GM10847 (cell line): ENCODE measurements around the gene CITED1.

Experiments
- POLR2A ChIP-seq: IDR thresholded peaks from 2 replicates; pipeline ENCODE4 v1.6.1; 2011; ENCODE audit not compliant: insufficient read length; ENCODE audit errors: extremely low read depth

Gene CITED1

DNA sequence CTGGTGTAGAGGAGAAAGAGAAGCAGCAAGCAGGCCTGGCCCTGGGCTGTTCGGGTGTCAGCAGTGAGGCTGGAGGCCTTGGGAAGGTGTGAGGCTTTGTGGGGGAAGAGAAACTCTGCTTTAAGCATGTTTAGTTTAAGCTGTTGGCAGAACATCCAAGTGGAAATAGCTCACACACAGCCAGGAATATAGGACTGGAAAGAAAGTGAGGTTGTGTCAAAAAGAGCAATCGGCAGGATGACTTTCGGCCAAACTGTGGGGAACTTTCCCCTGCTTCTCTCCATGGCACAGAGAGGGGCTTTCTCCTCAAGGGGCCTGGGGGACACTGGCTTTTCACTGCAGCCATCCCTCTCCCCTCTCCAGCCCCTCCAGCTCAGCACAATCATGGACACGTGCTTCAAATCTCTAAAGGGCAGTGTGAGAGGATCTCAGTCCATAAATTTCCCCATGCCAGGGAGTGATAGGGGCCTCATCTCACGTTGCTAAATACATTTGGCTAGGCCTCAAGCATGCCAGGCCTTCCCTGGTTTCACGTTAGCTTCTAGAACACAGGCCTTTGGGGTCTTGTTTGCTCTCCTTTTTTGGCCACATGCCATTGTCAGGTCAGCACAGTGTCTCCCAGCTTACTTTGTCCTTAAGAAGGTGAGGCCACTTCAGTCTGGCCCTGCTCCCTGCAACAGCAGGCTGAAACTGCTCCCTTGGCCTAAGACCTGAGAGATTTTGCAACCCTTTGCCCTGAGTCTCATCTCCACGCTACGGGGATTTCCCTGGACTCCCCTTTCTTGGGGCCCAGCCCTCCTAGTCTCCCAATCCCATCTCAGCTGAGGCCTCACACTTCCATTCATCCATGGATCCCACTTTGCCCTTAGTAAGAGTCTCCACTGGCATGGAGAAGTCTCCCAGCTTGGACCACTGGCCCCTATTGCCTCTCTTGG is 8.3 kb upstream of the CITED1 start:
- TF ChIP-seq POLR2A, result no peak

DNA sequence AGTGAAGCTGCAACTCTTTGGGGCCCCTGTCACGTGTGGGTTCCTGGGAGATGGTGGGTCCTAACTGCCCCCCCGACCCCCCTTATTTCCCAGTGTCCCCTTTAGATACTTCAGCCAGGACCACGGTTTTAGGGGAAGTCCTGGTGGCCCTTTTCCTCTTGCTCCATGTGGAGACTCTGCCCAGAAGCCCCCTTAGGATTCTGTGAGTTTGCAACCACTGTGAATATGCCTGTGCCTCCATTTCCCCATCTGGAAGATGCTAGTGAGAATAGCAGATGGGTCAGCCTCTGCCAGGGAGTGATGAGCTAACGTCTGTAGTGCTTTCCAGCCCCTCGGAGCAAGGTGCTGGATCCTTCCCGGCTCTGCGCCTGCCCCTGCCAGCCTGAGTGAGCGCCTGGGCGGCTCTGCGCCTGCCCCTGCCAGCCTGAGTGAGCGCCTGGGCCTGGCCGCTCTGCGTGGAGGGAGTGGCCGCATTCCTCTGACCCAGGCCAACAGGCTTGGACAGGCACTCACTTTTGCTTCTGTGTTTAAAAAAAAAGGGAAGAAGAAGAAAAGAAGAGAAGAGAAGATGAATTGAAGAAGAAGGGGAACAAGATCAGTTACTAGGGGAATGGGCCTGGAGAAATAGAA is 6.7 kb upstream of the CITED1 start:
- no peak for TF ChIP-seq POLR2A

DNA sequence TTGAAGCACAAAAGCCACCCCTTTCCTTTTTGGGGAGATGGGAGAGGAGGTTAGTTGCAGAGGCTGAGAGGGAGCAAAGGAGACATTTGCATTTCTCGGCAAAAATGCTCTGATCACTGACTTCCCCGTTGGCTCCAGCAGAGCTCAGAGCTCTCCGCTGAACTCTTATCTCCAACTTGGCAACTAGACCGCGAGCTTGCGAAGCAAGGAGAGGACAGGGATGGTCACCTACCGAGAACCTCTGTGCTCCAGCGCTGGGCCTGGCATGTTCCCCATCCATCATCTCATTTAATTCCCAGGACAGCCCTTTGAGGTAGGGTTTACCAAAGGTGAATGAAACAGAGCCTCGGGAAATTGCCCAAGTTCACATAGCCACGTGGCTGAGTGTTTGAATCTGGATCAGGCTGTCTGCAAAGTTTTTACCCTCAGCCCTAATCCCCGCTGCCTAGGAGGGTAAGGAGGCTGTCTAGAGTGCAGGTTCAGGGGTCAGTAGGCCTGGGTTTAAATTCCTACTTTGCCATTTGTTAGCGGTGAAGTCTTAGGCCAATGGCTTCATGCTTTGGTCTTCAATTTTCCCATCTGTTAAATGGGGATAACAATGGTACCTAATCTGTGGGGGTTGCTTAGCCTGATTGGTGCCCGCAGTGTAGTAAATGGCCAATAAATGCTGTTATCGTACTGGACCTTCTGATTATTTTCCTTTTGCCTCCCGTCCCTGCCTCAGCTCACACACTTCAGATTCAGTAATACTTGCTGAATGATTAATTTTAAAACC is 3.8 kb upstream of the CITED1 start:
- no peak for TF ChIP-seq POLR2A

DNA sequence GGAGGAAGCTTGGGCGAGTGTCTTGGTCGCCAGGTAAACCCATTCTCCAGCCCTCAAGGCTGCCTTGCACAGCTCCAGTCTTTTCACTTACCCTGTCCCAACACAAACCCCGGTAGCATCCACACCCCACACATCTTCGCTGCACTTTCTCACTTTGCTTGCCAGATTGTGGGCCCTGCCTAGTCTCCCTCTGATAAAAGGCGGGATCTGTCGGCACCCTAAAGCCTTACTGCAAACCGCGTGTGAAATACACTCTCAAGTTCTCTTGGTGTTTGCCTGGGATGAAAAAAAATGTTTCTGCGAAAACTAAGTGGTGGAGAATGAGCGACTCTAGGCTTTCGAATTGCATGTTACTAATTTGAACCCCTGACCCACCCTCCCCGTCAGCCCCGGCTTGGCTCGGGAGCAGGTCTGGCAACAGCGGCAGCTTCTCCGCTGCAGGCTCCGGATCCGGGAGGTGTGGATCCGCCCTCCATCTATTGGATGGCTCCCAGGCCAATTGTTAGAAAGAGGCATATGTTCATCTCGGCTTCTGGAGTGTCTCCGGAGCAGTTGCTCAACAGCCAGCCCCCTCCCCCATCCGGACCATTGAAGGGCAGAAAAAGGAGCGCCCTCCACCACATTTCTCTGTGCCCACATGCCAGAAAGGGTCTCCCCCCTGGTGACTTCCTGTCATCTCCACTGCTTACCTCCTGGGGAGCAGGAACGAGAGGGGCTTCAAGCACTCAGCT is 3.0 kb upstream of the CITED1 start:
- no peak for TF ChIP-seq POLR2A

DNA sequence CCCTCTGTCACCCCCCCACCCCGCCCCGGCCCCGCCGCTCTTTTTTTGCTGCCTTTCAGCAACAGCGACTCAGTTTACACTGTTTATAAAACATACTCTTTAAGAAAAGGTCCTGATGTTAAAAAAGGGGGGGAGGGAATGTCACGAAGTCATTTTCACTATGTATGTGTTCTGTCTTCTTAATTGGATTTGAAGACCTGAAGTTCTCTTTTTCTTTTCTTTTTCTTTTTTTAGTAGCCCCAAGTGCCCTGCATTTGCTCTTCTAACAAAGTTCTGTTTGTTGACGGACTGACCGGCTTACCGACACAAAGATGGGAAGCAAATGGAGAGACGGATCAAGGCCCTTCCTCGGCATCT is 2.5 kb upstream of the CITED1 start:
- TF ChIP-seq POLR2A, result no peak

DNA sequence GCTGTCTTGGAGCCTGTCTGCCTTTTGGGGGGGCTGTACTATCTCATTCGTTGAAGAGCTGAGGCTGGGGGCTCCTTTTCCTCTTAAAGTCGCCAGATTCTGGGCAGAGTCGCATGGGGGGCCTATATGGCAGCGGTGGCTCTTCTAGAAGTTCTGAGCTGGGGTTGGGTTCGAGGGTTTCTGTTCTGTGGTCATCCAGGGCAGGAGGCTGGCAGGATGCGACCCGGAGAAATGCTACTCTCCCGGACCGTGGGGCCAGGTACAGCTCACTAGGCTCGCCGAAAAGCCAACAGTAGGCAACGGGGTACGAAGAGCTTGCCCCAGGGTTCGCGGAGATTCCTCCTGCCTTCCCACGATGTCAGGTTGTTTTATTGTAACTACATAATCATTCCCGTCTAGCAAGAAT is 1.9 kb upstream of the CITED1 start:
- no peak for TF ChIP-seq POLR2A

DNA sequence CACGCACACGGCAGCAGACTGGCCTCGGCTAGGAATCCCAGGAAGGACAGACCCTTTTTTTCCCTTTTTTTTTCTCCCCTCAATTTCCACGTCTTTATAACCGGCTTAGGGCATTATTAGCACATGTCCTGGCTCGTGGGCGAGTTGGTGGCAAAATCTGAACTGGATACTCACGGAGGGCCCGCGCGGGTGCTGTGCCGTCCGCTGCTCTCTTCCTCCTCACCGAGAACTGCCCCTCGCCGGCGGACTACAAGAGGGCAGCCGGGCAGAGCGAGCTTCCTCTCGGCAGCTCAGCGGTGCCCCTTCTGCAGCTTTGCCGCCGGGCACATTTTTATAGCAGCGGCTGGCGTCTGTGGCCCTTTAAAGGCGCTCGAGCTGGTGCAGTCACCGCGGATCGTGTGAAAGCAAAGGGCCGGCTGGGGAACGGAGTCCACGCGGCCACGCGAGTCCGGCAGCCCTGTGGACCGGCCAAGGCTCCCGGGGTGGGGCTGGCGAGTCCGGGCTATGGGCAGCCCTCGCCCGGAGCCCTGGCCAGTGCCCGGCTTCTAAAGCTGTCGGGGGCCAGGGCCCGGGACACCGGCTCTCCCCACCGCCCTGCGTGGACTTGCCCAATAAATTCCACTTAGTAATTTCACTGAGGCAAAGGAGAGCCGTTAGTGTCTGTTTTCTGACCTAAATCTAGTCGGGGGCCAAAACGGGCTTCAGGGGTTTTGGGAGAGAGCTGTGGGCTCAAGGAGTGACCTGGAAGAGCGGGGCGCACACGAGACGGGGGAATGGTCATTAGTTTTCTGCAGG is 1.3 kb upstream of the CITED1 start:
- TF ChIP-seq POLR2A, result no peak

DNA sequence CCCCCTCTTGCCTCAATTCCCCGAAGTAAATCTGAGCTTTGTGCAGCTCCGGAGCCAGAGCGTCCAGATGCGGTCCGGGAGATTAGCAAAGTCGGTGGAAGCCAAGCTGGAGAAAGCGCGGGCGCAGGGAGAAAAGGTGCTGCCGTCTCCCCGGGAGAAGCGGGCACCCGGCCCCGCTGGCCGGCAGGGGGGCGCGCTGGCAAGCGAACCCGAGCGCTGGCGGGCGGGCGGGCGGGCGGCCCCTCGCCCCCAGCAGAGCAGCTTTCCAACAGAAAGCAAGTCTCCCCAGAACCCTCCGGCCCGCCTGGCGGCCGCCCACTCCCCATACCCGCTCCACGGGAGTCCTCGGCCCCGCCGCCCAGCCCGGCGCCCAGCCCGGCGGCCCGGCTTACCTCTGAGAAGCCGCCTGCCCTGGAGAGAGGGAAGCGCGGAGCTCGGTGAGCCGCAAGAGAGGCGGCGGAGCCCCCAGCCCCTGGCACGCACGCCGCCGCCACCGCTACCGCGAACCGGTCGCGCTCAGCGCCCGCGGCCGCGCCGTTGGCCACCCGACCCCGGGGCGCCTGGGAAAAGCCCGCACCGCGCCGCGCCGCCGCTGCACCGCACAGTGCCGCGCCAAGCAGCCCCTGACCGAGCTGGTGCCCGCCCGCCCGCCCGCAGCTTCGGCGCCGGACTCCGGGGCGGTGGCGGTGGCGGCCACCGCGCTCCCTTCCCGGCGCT is 529 bp upstream of the CITED1 start:
- TF ChIP-seq POLR2A, result no peak

DNA sequence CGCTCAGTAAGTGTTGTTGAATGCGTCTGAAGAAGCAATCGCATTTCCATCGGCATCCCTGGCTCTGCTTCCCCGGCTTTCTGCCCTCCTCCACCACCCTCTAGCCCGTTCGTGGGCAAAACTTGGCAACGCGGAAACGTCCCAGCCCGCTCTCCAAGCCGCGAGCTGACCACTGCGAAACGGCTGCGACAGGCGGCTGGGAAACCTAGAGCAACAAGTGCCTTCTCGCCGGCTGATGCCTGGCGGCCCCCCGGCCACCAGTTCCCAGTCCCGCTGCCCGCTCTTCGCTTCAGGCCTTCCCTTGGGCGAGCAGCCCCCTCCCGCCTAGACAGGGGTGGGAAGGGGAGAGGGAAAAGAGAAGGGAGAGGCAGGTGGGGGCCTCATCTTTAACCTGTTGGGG is 837 bp downstream of the CITED1 start:
- no peak for TF ChIP-seq POLR2A

DNA sequence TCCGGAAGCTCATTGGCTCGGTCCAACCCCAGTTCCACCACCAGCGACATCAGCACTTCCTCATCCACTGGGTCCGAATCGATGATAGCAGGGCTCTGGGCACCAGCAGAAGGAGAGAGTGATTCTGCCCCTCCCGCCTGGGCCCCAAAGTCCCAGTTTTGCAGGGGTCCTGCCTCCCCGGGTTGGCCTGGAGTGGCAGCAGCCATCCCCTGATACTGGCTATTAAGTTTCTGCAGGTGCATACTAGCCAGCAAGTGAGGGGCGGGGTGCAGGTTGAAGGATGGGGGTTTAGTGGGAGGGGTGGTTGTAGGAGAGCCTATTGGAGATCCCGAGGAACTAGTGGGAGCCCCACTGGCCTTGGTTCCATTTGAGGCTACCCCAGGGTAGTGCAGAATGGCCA is 3.9 kb downstream of the CITED1 start:
- TF ChIP-seq POLR2A, result no peak

DNA sequence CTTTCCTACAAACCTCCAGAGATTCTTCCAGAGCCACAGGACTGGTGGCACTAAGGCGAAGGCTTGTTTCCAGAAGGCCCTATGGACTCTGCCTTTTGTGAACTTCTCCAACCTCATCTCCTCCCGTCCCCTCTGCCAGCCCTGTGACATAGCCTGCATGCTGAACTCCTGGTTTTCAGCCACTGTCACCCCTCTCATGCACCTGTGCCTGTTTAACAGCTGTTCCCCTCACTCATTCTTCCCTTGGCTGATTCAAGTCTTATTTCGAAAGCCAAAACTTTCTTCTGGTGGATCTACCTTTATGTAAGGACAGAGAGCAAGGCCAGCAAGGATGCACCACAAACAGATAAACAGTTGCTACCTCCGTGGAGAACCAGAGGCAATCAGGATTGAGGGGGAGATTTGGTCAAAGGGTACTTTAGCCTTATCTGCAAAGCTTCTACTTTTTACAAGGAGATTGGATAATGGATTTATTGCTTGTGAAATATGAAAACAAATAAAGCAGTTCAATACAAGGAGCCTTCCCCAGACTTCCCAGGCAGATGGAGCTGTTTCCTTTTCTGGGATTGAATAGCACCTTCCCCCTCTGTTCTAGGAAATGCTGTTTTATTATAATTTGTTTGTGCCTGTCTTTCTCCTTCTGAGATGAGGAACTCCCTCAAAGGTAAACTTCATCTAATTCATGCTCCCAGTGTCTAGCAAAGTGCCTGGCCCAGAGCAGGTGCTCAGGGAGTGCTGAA is 5.7 kb downstream of the CITED1 start:
- no peak for TF ChIP-seq POLR2A

DNA sequence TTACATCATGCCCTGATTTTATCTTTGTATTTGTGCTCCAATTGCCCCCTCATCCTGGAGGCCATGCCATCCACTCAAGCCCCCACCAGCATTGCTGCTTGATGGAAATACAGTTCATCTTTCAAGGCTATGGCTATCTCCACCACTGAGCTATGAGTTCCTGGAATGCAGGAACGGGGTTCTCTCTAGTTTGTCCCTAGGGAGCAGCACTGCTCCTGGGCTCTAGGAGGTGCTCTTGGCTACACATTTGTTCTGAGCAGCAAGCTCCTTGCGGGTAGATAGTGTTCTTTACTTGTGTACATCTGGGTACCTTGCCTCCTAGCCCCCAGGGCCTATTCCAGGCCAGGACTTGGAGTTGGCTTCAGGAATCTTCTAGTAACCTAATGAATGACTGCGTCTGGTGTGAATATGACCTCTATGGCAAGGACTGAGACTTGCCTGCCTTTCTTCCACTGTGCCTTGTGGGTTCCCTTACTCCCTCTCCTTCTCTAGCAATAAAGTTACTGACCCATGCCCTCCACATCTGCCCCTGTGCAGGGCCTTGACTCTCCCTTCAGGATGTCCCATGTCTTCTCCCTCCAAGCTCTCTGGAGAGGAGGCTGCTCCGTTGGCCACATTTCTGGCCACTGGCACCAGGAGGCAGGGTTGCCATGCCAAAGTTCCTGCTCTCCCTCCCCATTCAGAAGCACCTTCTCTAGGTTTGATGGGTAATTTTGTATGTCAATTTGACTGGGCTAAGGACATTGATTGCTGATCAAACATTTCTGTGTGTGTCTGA is 7.6 kb downstream of the CITED1 start:
- no peak for TF ChIP-seq POLR2A

DNA sequence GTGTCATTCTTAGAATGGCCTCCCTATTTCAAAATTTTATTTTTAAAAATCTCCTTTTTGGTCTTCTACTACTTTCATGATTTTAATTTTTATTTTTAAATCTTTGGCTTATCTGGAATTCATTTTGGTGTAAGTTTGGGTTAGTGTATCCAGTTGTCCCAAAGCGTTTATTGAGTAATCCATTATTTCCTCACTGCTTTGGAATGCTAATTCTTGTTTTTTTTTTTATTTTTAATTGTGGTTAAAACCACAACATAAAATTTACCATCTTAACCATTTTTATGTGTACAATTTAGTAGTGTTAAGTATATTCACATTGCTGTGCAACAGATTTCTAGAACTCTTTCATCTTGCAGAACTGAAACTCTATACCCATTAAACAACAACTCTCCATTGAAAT is 8.7 kb downstream of the CITED1 start:
- TF ChIP-seq POLR2A, result no peak

DNA sequence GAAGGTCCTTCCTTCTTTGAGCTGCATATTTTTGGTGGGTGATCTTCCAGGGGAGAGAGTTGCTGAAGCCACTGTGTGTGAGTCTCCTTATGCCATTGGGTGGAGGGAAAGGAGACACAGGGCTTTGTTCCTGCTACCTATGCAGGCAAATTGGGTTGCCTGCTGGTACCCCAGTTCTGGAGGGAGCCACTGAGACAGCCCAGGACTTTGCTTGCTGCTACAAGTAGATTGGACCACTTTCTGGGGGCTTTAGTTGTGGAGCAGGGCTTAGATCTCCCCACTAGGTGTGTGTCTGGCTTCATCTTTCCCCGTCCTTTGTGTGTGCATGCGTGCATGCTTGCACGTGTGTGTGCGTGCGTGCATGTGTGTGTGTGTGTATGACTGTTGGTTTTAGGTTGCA is 10.0 kb downstream of the CITED1 start:
- TF ChIP-seq POLR2A, result no peak
